Endothelial cell of umbilical vein (primary cell): Measurements from ENCODE around the gene SHOX. TPM values are rescaled to one million over a fixed set of nuclear protein-coding genes. Genes with fewer than 3 reads are reported as not detected.

ENCODE experiments used
- Bru-seq: library from RNA; stranded (reverse); fragments of 400-500 nt; gene quantifications from one replicate; lab custom pipeline; 2021; lab: Mats Ljungman, UMichigan
- BruChase-seq, 2 experiments: library from RNA; stranded (reverse); fragments of 400-500 nt; gene quantifications; one replicate each; lab custom pipeline; 2021; lab: Mats Ljungman, UMichigan
- BruUV-seq: library from RNA; stranded (reverse); fragments of 400-500 nt; replicated peaks from 2 replicates; lab custom pipeline; 2021; lab: Mats Ljungman, UMichigan
- CTCF ChIA-PET: fragments of 300-600, 350-600 bp; sonication (Branson Sonifier 250); formaldehyde crosslinking; loops from one replicate; lab custom pipeline; 2021; ENCODE audit warnings: antibody characterized with exemption, inconsistent platforms; lab: Charles Lee
- POLR2A ChIA-PET: fragments of 300-600, 350-600 bp; sonication (Branson Sonifier 250); formaldehyde crosslinking; loops from one replicate; lab custom pipeline; 2021; ENCODE audit warnings: antibody characterized with exemption, inconsistent platforms; lab: Charles Lee
- DNase-seq: peaks from one replicate; pipeline ENCODE4 v3.0.0-alpha.2; 2011; ENCODE audit warnings: low read depth, low spot score
- FAIRE-seq: peaks from 2 replicates; lab custom pipeline; 2011; peaks lifted over from hg19 to GRCh38; lab: Jason Lieb, UNC
- H2AFZ ChIP-seq: 2 replicates; pipeline ENCODE4 v1.6.0; 2012; ENCODE audit warnings: low read depth, low read length, control low read depth, inconsistent platforms
- H3K27ac ChIP-seq: 2 replicates; pipeline ENCODE4 v1.5.1; 2011; ENCODE audit warnings: low read depth, mild to moderate bottlenecking, control low read depth, low read length, moderate library complexity; ENCODE audit not compliant: insufficient read depth
- H3K27me3 ChIP-seq, 2 experiments: 2 replicates each; pipeline versions ENCODE4 v1.6.0 to v1.6.1; 2011; ENCODE audit warnings: low read length in 2 of 2, mixed read lengths in 1 of 2; ENCODE audit not compliant: control insufficient read depth in 2 of 2, insufficient read depth in 2 of 2
- H3K36me3 ChIP-seq, 2 experiments: 2 replicates in 1 of 2; 3 replicates in 1 of 2; pipeline ENCODE4 v1.5.1; 2011; ENCODE audit warnings: low read length in 2 of 2, mild to moderate bottlenecking in 1 of 2, moderate library complexity in 1 of 2; ENCODE audit not compliant: control insufficient read depth in 2 of 2, insufficient read depth in 2 of 2; ENCODE audit errors: extremely low read depth in 1 of 2
- H3K4me1 ChIP-seq: 3 replicates; pipeline ENCODE4 v1.5.1; 2011; ENCODE audit warnings: mild to moderate bottlenecking, low read length; ENCODE audit not compliant: control insufficient read depth, insufficient read depth; ENCODE audit errors: extremely low read depth
- H3K4me2 ChIP-seq: 2 replicates; pipeline ENCODE4 v1.6.1; 2011; ENCODE audit warnings: low read length, control low read depth, mixed read lengths; ENCODE audit not compliant: insufficient read depth
- H3K4me3 ChIP-seq, 3 experiments: fragments of 200-600 bp in 1 of 3; sonication (generic), shearing (Covaris generic) in 1 of 3; replicated peaks in 1 of 3; 2 replicates each; pipeline ENCODE4 v1.5.1; 2011 to 2016; ENCODE audit warnings: control low read depth in 3 of 3, low read length in 3 of 3, mild to moderate bottlenecking in 2 of 3, inconsistent platforms in 1 of 3, low read depth in 1 of 3, moderate library complexity in 1 of 3; ENCODE audit not compliant: insufficient read depth in 1 of 3
- H3K79me2 ChIP-seq: 2 replicates; pipeline ENCODE4 v1.6.0; 2012; ENCODE audit warnings: low read length, inconsistent platforms; ENCODE audit not compliant: control insufficient read depth, insufficient read depth
- H3K9ac ChIP-seq: replicated peaks from 2 replicates; pipeline ENCODE3; 2011; ENCODE audit warnings: low read length, control low read depth; ENCODE audit not compliant: insufficient read depth; ENCODE audit errors: extremely low read depth
- H3K9me1 ChIP-seq: replicated peaks from 3 replicates; pipeline ENCODE4 v1.6.0; 2011; ENCODE audit warnings: mild to moderate bottlenecking, low read length; ENCODE audit not compliant: control insufficient read depth, insufficient read depth; ENCODE audit errors: extremely low read depth
- H3K9me3 ChIP-seq: replicated peaks from 2 replicates; pipeline ENCODE4 v1.5.1; 2012; ENCODE audit warnings: low read length, inconsistent platforms; ENCODE audit not compliant: control insufficient read depth, insufficient read depth
- H4K20me1 ChIP-seq: replicated peaks from 2 replicates; pipeline ENCODE3; 2011; ENCODE audit warnings: mild to moderate bottlenecking, low read length; ENCODE audit not compliant: control insufficient read depth, insufficient read depth; ENCODE audit errors: extremely low read depth
- CTCF ChIP-seq, 2 donors: IDR thresholded peaks; 1 replicate in 1 of 2; 2 replicates in 1 of 2; pipeline ENCODE4 v1.5.1; 2011; ENCODE audit warnings: low read length in 2 of 2, mild to moderate bottlenecking in 2 of 2, moderate library complexity in 2 of 2, control low read depth in 1 of 2, inconsistent platforms in 1 of 2, low read depth in 1 of 2; ENCODE audit not compliant: insufficient read depth in 1 of 2; ENCODE audit errors: extremely low read depth in 1 of 2
- EZH2 ChIP-seq: IDR thresholded peaks from 2 replicates; pipeline ENCODE4 v1.6.1; 2012; ENCODE audit warnings: borderline replicate concordance, low read depth, mild to moderate bottlenecking, moderate library complexity, low read length, inconsistent platforms; ENCODE audit not compliant: severe bottlenecking
- GATA2 ChIP-seq: IDR thresholded peaks from 2 replicates; pipeline ENCODE4 v1.7.0; 2011; ENCODE audit warnings: low read depth, mild to moderate bottlenecking, moderate library complexity, mixed read lengths, low read length; ENCODE audit not compliant: insufficient read length, insufficient read depth
- MAX ChIP-seq: IDR thresholded peaks from 2 replicates; pipeline ENCODE4 v1.6.1; 2011; ENCODE audit not compliant: insufficient read depth, insufficient read length
- MYC ChIP-seq: IDR thresholded peaks from one replicate; pipeline ENCODE4 v1.6.1; 2011; ENCODE audit warnings: mild to moderate bottlenecking, low read depth, low read length
- POLR2A ChIP-seq: IDR thresholded peaks from 2 replicates; pipeline ENCODE4 v1.6.1; 2012; ENCODE audit warnings: low read depth, mild to moderate bottlenecking, control low read depth, low read length
- POLR2AphosphoS5 ChIP-seq: IDR thresholded peaks from 2 replicates; pipeline ENCODE4 v1.6.1; 2012; ENCODE audit warnings: low read depth, mild to moderate bottlenecking, control low read depth, low read length, moderate library complexity; ENCODE audit not compliant: insufficient read depth
- dilution Hi-C: fragments of 300-500 bp; cut with MboI; formaldehyde crosslinking; loops from one replicate; pipeline ENCODE4 v1.15.0; 2019; ENCODE audit warnings: low sequenced_read_pairs; ENCODE audit not compliant: extremely low pct_ligation_motif_present
- intact Hi-C: fragments of 100-400 bp; cut with micrococcal nuclease; formaldehyde crosslinking; loops from one replicate; pipeline ENCODE4 v1.10.0; 2022
- long read RNA-seq: library from polyadenylated mRNA; stranded (forward); transcript quantifications from one replicate; pipeline ENCODE4 v2.0.0, GENCODE V29; 2021
- polyA minus RNA-seq, 3 experiments: library from RNA; depleted of rRNA, polyadenylated mRNA; stranded (reverse); fragments of >200 nt; gene quantifications; 1 replicate in 1 of 3; 2 replicates in 2 of 3; pipeline ENCODE4 v1.2.3, GENCODE V29; 2011
- polyA plus RNA-seq, 4 experiments: library from polyadenylated mRNA; depleted of rRNA in 3 of 4; stranded (reverse) in 3 of 4; unstranded in 1 of 4; fragments of >200 nt; gene quantifications; 2 replicates each; pipeline versions ENCODE4 v1.2.1 to v1.2.3, GENCODE V29; 2011 to 2012; ENCODE audit warnings: missing spikeins in 1 of 4
- total RNA-seq: library from RNA; stranded (reverse); gene quantifications from 2 replicates; pipeline ENCODE4 v1.2.3, GENCODE V29; 2021

Gene SHOX
- total RNA-seq (not detected in 2 replicates), polyA plus RNA-seq (not detected in 2 replicates), polyA minus RNA-seq (not detected in 2 replicates), Bru-seq, nascent RNA (not detected), BruChase-seq, experiment 1, labeled RNA remaining after a 6-hour chase (not detected), BruChase-seq, experiment 2, labeled RNA remaining after a 2-hour chase (not detected)
- not detected in 2 replicates for polyA plus RNA-seq (2011; cell fraction: cytosol; rRNA removed)
- not detected in 2 replicates for polyA plus RNA-seq (2011; cell fraction: nucleus; rRNA removed)
- not detected in 2 replicates for polyA plus RNA-seq (2012)
- polyA minus RNA-seq (2011; cell fraction: cytosol; rRNA and poly(A)+ RNA removed) = not detected
- polyA minus RNA-seq (2011; cell fraction: nucleus; rRNA and poly(A)+ RNA removed) = not detected in 2 replicates
- long read RNA-seq = 0 reads

DNA sequence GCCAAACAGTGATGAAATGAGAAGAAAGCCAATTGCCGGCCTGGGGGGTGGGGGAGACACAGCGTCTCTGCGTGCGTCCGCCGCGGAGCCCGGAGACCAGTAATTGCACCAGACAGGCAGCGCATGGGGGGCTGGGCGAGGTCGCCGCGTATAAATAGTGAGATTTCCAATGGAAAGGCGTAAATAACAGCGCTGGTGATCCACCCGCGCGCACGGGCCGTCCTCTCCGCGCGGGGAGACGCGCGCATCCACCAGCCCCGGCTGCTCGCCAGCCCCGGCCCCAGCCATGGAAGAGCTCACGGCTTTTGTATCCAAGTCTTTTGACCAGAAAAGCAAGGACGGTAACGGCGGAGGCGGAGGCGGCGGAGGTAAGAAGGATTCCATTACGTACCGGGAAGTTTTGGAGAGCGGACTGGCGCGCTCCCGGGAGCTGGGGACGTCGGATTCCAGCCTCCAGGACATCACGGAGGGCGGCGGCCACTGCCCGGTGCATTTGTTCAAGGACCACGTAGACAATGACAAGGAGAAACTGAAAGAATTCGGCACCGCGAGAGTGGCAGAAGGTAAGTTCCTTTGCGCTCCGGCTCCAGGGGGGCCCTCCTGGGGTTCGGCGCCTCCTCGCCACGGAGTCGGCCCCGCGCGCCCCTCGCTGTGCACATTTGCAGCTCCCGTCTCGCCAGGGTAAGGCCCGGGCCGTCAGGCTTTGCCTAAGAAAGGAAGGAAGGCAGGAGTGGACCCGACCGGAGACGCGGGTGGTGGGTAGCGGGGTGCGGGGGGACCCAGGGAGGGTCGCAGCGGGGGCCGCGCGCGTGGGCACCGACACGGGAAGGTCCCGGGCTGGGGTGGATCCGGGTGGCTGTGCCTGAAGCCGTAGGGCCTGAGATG is at the start of gene SHOX:
Gene SHOX (plus strand): TSS at position 180 of the 885 bp plus-strand sequence. CDS start 107 bp downstream, at position 287.
- Histone ChIP-seq H3K4me1 (no peaks in the 10 kb centered on the region), H3K79me2 (no peaks in the 10 kb centered on the region), H3K4me2 (no peak within 1 kb of the TSS), H3K4me3 (no peak within 1 kb of the TSS), H3K27me3 (peaks cover 30 to 54% of the 10 kb centered on the region in 2 experiments), H3K9me3 (no peaks in the 10 kb centered on the region), H3K27ac (no peak within 1 kb of the TSS), H3K9me1 (no peaks in the 10 kb centered on the region), H2AFZ (no peak within 1 kb of the TSS), H4K20me1 (no peaks in the 10 kb centered on the region), H3K36me3 (no peaks in the 10 kb centered on the region), H3K9ac (no peak within 1 kb of the TSS)
- no TSS peak for BruUV-seq
- TF ChIP-seq GATA2 (no peak), POLR2AphosphoS5 (no peak), POLR2A (no peak), CTCF (IDR thresholded peaks at IDR 0.05; ENCODE audit: extremely low read depth in 1 of 2, insufficient read depth in 1 of 2, low read depth in 1 of 2, low read length in 2 of 2) (no peak), MAX (no peak), MYC (no peak), EZH2 (no peak)
- intact Hi-C loops (no loop called here), dilution Hi-C loops (no loop called here)
- CTCF ChIA-PET = no interaction called here
- POLR2A ChIA-PET = no interaction called here
- DNase-seq = no peak
- FAIRE-seq = no peak
